Measurements from ENCODE around the gene GID4. TPM values are rescaled to one million over a fixed set of nuclear protein-coding genes. Genes with fewer than 3 reads are reported as not detected.

Gene GID4
- total and polyA plus RNA-seq, 4 donors: 1.7 to 4.9 (median 3.7) TPM

- Histone ChIP-seq H3K4me1 (ENCODE audit: control insufficient read depth in 4 of 4, insufficient read depth in 4 of 4, low read length in 3 of 4) (peaks cover 13 to 21% (median 17%) of the 10 kb centered on the region in 4 donors), H3K9me3 (ENCODE audit: control insufficient read depth in 4 of 4, low read length in 3 of 4) (no peaks in the 10 kb centered on the region), H3K36me3 (ENCODE audit: control insufficient read depth in 4 of 4, insufficient read depth in 3 of 4, low read depth in 1 of 4, low read length in 3 of 4) (peaks cover 2 to 16% (median 7%) of the 10 kb centered on the region in 4 donors), H3K27me3 (ENCODE audit: control insufficient read depth in 4 of 4, insufficient read depth in 4 of 4, low read length in 3 of 4) (no peaks in the 10 kb centered on the region), H3K4me3 (ENCODE audit: low read depth in 1 of 3, low read length in 3 of 3) (no peak overlapping the region), H3K27ac (ENCODE audit: low read depth in 1 of 2, low read length in 2 of 2) (peak overlapping the region; percentile 21 to 48), H3K9ac (ENCODE audit: low read depth in 1 of 2, low read length in 2 of 2) (no peak overlapping the region)
- TF ChIP-seq EGR1 (IDR thresholded peaks at IDR 0.05; ENCODE audit: low read depth in 2 of 2) (peak in 1 of 2 donors; percentile 39), GABPA (IDR thresholded peaks at IDR 0.05 in 1 of 2, conservative IDR thresholded peaks at IDR 0.05 in 1 of 2) (peak in 1 of 2 donors; percentile 38), NR2F2 (IDR thresholded peaks at IDR 0.05) (no peak), TAF1 (conservative IDR thresholded peaks at IDR 0.05) (no peak), RXRA (IDR thresholded peaks at IDR 0.05) (peak; percentile 41 to 77), YY1 (IDR thresholded peaks at IDR 0.05) (peak; percentile 72), ZBTB33 (IDR thresholded peaks at IDR 0.05) (peak; percentile 56), HNF4G (IDR thresholded peaks at IDR 0.05) (no peak), RAD21 (IDR thresholded peaks at IDR 0.05) (peak; percentile 26 to 40), REST (IDR thresholded peaks at IDR 0.05) (peak; percentile 50), HNF4A (conservative IDR thresholded peaks at IDR 0.05) (peak; percentile 66 to 76), JUND (IDR thresholded peaks at IDR 0.05) (no peak), SP1 (IDR thresholded peaks at IDR 0.05) (peak; percentile 75), FOXA1 (IDR thresholded peaks at IDR 0.05) (peak; percentile 38)
- TF ChIP-seq, protein P1, sequence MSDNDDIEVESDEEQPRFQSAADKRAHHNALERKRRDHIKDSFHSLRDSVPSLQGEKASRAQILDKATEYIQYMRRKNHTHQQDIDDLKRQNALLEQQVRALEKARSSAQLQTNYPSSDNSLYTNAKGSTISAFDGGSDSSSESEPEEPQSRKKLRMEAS (IDR thresholded peaks at IDR 0.05): peak; percentile 73
- DNase-seq (ENCODE audit: low spot score): no peak
- WGBS: 23% methylated on average over 3 of the region's 3 CpGs
These were observed 21.2 kb upstream of the GID4 start for GRCh38 chr17:18017958-18018357.

DNA sequence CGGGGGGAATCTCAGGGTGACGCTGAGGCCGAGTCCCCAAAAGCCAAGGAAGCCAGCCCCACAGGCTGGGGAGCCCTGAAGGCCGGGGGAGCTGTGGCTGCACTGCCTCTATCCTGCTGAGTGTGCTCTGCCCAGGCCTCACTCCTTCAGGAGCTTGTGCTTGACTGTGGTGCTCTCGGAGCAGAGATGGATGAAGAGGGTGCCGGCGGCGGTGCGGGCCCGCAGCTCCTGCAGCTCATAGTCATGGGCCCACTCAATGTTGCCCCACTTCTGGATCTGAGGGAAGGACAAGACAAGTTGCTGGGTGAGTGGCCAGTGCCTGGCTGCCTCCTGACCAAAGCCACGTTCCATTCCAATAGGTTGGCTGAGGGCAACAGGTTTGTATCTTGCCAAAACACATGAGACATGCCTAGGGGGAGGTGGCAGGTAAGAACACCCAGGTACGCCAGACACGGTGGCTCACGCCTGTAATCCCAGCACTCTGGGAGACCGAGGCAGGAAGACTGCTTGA lies 20.7 kb upstream of the GID4 start:
- H3K27ac ChIP-seq (ENCODE audit: low read depth in 1 of 2, low read length in 2 of 2): peak overlapping the region; percentile 21 to 48
- WGBS: 75% methylated on average over 15 of the region's 15 CpGs
- TF ChIP-seq JUND (IDR thresholded peaks at IDR 0.05): no peak
- H3K4me3 ChIP-seq (ENCODE audit: low read depth in 1 of 3, low read length in 3 of 3): no peak overlapping the region
- no peak overlapping the region for H3K9ac ChIP-seq (ENCODE audit: low read depth in 1 of 2, low read length in 2 of 2)
- H3K4me1 ChIP-seq (ENCODE audit: control insufficient read depth in 4 of 4, insufficient read depth in 4 of 4, low read length in 3 of 4): peaks cover 13 to 21% (median 17%) of the 10 kb centered on the region in 4 donors
- DNase-seq (ENCODE audit: low spot score): no peak
- H3K27me3 ChIP-seq (ENCODE audit: control insufficient read depth in 4 of 4, insufficient read depth in 4 of 4, low read length in 3 of 4): no peaks in the 10 kb centered on the region
- no peaks in the 10 kb centered on the region for H3K9me3 ChIP-seq (ENCODE audit: control insufficient read depth in 4 of 4, low read length in 3 of 4)
- peaks cover 2 to 16% (median 8%) of the 10 kb centered on the region in 4 donors for H3K36me3 ChIP-seq (ENCODE audit: control insufficient read depth in 4 of 4, insufficient read depth in 3 of 4, low read depth in 1 of 4, low read length in 3 of 4)
